Measurements from ENCODE around the gene BMP4. TPM values are rescaled to one million over a fixed set of nuclear protein-coding genes. Genes with fewer than 3 reads are reported as not detected.
"Not testable (repeated sequence)": the region's sequence is repeated elsewhere in the genome, so short reads cannot be mapped to it uniquely, and the experiment has no call there.

The BMP4 gene
- polyA plus RNA-seq (ENCODE audit: insufficient read length in 4 of 4): 10 to 100 TPM; 41.6 to 52.7 (median 46.7) TPM

DNA sequence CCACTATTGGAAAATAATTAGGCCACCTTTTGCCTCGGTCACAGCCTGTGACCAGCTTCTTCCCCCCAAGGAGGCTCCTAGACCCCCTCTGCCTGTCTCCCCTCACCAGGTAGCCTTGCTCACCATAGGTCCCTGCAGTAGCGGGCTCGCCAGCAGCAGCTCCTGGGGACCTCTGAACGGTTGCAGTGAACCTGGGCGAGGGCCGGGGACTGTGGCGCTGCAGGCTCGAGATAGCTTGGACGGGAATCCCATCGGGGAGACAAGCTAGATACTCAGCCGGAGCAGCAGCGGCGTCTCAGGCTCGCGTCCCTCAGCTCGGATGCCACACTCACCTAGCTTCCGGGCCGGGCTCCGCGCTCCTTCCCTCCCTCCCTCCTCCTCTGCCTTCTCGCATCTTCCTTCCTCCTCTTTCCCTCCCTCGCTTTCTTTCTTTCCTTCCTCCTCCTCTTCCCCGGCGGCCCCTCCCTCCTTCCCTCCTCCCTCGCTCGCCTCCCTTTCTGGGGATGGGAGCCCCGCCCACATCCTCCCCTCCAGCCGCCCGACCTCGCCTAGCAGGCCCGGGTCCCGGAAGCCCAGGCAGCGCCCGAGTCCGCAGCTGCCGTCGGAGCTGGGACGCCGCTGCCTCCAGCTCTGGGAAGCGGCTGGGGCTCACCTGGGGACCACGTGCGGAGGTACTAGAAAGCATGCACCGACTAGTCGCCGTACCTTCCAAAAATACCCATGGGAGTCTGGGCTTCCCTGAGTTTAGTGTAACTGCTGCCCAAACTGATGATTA lies at the start of gene BMP4:
TSS of gene BMP4 (minus strand) at position 399 of the 775 bp plus-strand sequence. CDS start 4,603 bp downstream, outside the sequence.
- peak in 1 of 4 donors; percentile 78 for DNase-seq (ENCODE audit: low read depth in 4 of 4, low spot score in 3 of 4)

- no peak for DNase-seq (ENCODE audit: low read depth in 4 of 4, low spot score in 3 of 4)
Measured at GRCh38 chr14:54003064-54003463, 46.4 kb upstream of the BMP4 start.

GRCh38 chr14:54002653-54003052 lies 46.0 kb upstream of the BMP4 start:
- no peak for DNase-seq (ENCODE audit: low read depth in 4 of 4, low spot score in 3 of 4)

DNA sequence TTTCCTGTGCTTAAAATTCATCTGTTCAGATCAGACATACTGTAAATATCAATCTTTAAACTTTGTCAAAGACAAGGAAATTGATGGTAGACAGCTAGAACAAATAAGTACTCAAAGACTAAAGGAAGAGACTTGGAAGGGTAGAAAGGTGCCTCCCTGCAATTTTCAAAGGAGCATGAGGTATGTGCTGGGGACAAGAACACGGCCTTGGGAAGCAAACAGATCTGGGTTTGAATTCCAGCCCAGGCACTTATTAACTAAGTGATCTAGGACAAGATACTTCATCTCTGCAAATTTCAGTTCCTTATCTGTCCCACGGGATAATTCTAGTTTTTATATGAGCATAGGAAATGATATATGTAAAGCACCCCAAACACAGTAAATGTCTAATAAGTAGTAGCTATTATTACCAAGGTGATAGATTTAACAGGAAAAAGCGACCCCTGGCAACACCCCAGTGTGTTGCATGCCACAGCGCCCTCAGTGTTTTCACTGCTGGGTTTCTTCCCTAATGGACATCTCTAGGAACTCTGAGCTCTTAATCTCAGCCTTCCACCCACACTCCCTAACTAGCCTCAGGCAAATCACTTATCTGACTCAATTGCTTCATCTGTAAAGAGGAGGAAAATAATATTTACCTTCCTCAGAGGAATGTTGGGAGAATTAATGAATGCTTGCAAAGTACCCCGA lies 44.7 kb upstream of the BMP4 start:
- no peak for DNase-seq (ENCODE audit: low read depth in 4 of 4, low spot score in 3 of 4)

DNA sequence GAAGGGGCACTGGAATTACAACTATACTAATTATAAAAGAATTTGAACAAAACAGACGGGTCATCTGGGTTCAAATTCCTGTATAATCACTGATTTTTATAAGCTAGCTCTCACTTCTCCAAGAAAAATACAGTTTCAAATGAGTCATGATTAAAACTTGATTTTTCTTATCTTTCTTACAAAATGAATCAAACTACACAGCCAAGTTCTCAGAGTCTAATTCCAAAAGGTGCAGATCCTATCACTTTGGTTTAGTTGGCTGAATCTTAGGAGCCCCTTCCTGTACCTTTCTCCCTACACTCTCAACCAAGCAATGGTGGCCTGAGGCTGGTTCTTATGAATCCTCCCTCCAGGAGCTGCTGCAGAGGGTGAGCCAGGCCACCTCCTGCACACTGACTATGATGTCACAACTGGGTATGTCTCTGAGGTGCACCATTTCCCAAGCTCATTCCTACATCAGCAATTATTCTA lies 43.8 kb upstream of the BMP4 start:
- DNase-seq (ENCODE audit: low read depth in 4 of 4, low spot score in 3 of 4): no peak

DNA sequence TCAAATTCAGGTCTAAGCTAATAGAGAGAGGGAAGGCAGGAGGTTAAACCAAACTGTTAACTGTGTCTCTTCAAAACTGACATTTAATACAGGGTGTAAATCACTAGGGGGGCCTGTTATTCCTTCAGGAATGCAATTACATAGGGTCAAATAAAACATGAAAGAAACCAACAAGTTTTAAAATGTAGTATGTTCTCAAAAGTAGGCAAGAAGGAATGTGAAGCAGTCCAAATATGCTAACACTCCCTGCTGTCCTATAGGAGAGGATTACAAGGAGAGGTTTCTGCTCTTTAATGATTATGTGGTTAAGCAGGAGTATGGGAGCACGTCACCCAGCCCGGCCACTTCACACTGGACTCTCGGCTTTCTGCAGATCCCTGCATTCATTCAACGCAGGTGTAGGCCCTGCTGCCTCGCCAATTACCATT lies 42.5 kb upstream of the BMP4 start:
- DNase-seq (ENCODE audit: low read depth in 4 of 4, low spot score in 3 of 4): peak in 2 of 4 donors; percentile 38 to 41

DNA sequence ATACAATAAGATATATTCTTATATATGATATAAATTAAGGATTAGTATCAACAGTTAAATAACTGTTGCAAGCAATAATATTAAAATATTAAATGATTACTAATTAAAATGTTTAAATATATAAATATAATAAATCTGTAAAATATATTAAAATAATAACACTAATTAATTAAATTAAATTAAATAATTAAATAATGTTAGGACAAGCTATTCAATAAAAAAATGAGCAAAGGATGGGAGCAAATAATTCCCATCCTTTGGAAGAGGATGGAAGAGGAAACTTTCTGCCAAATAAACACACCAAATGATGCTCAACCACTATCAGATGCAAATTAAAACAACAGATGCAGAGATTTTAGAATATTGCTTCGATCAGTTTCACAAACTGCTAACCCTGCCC lies 39.4 kb upstream of the BMP4 start:
- no peak for DNase-seq (ENCODE audit: low read depth in 4 of 4, low spot score in 3 of 4)

GRCh38 chr14:53993920-53994607 lies 37.4 kb upstream of the BMP4 start:
- no peak for DNase-seq (ENCODE audit: low read depth in 4 of 4, low spot score in 3 of 4)

- DNase-seq (ENCODE audit: low read depth in 4 of 4, low spot score in 3 of 4): no peak
Measured at GRCh38 chr14:53990978-53991377, 34.4 kb upstream of the BMP4 start.

DNA sequence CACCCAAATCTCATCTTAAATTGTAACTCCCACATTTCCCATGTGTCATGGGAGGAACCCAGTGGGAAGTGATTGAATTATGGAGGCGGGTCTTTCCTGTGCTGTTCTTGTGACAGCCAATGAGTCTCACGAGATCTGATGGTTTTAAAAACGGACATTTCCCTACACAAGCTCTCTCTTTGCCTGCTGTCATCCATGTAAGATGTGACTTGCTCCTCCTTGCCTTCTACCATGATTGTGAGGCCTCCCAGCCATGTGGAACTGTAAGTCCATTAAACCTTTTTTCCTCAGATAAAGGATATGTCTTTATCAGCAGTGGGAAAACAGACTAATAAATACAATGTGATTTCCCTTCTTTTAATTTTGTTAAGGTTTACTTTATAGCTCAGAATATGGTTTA lies 30.1 kb upstream of the BMP4 start:
- not testable (repeated sequence) for DNase-seq (ENCODE audit: low read depth in 4 of 4, low spot score in 3 of 4)

GRCh38 chr14:53984958-53985357 lies 28.3 kb upstream of the BMP4 start:
- DNase-seq (ENCODE audit: low read depth in 4 of 4, low spot score in 3 of 4): not testable (repeated sequence)

GRCh38 chr14:53983112-53983511 lies 26.5 kb upstream of the BMP4 start:
- no peak for DNase-seq (ENCODE audit: low read depth in 4 of 4, low spot score in 3 of 4)

DNA sequence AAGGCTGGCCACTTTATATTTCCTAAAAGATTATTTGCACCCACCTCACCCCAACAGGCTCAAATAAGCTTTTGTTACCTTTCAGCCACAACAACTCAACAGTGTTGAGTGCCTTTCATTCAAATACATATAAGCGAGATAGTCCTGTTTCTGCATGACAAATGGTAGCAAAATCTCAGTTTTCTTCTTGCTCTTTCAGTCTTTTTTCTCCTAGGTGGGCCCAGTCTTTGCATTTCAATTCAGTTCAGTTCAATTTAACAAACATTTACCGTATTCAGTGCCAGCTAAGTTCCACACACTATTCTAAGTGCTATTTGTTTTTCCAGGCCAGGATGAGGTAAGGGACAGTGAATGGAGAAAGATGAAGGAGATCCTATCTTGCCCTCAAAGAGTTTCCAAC lies 25.9 kb upstream of the BMP4 start:
- no peak for DNase-seq (ENCODE audit: low read depth in 4 of 4, low spot score in 3 of 4)

- DNase-seq (ENCODE audit: low read depth in 4 of 4, low spot score in 3 of 4): no peak
Measured at GRCh38 chr14:53979747-53980642, 23.4 kb upstream of the BMP4 start.

DNA sequence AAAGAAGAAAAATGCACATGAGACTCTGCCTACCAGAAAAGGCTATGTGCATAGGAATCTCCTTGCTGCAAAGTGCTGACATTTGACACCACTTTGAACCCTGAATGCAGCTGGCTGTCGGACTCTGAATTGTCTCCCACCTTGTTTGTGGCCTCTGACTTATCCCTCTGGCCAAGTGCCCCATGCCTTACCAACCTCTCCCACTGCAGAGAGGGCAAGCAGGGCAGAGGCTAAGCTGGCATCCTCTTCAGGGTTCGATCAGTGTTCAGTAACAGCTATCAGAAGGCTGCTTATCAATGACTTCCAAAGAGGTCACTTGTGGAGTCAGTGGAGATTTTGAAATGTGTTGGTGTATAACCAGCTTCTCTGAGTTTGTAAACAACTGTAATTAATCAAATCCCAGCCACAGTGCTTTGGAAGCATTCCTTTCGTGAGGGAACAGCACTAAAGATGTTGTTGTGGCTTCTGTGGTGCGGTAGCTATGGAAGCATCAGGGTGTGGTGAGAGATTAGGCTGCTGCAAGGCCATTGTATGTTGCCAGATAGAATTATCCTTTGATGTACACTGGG lies 22.6 kb upstream of the BMP4 start:
- no peak for DNase-seq (ENCODE audit: low read depth in 4 of 4, low spot score in 3 of 4)

- no peak for DNase-seq (ENCODE audit: low read depth in 4 of 4, low spot score in 3 of 4)
Measured at GRCh38 chr14:53978194-53978593, 21.6 kb upstream of the BMP4 start.

DNA sequence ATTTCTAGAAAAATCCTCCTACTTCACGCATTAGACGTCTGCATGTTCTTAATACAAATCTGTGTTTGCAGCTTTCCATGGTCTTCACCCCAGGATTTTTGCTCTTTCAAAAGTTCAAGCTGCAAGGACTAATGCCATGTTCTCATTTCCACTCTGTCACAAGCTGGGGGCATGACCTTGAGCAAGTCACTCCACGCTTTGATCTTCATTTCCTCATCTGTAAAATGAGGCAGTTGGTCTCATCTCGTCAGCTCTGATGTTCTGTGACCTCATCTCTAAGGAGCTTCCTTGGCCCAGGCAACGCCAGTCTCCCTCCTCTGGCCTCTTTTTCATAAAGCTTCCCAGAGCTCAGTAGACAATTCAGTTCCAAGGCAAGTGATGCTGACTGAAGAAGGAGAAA lies 18.8 kb upstream of the BMP4 start:
- DNase-seq (ENCODE audit: low read depth in 4 of 4, low spot score in 3 of 4): no peak

DNA sequence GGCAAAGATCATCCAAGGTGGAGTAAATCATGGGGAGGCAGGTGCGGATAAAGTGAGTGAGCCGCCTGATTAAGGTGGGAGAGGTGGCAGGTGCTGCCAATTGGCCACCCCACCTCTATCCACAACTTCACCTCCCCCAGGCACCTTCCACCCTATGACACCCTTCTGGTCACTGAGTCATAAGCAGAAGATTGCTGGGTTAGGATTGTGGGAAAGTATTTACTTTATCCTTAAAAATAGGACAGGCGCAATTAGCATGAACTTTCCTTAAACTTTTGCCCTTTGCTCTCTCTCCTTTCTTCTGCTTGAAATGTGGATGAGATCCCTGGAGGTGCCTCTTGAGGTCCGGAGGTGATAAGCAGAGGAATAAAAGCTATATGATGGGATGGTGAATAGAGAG lies 14.9 kb upstream of the BMP4 start:
- DNase-seq (ENCODE audit: low read depth in 4 of 4, low spot score in 3 of 4): no peak

DNA sequence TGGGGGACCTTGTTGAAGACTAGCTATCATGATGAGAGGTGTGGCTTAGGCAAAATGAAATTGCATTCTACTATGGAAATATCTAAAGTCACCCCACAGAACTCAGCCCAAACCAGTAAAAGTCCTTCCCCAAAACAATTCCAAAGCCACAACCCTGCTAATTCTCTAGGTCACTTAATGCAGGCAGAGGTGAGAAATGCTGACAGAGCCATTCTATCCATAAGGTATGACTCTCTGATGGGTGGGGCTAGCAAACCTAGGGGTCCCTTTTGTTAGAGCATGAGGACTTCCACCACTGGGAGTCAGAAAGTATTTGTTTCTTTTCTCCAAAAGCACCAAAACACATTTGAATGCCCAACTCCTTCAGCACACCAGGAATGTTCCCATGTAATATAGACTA lies 12.7 kb upstream of the BMP4 start:
- DNase-seq (ENCODE audit: low read depth in 4 of 4, low spot score in 3 of 4): no peak

- DNase-seq (ENCODE audit: low read depth in 4 of 4, low spot score in 3 of 4): no peak
Measured at GRCh38 chr14:53968726-53969125, 12.1 kb upstream of the BMP4 start.
